T-helper 2 cell (primary cell): Measurements from ENCODE around the gene ALPG.
"Not testable (repeated sequence)": the region's sequence is repeated elsewhere in the genome, so short reads cannot be mapped to it uniquely, and the experiment has no call there.

Experiments
- DNase-seq, 5 experiments: peaks; one replicate each; pipeline versions ENCODE4 v3.0.0 to v3.0.0-alpha.2; 2012 to 2022

The ALPG gene

DNA sequence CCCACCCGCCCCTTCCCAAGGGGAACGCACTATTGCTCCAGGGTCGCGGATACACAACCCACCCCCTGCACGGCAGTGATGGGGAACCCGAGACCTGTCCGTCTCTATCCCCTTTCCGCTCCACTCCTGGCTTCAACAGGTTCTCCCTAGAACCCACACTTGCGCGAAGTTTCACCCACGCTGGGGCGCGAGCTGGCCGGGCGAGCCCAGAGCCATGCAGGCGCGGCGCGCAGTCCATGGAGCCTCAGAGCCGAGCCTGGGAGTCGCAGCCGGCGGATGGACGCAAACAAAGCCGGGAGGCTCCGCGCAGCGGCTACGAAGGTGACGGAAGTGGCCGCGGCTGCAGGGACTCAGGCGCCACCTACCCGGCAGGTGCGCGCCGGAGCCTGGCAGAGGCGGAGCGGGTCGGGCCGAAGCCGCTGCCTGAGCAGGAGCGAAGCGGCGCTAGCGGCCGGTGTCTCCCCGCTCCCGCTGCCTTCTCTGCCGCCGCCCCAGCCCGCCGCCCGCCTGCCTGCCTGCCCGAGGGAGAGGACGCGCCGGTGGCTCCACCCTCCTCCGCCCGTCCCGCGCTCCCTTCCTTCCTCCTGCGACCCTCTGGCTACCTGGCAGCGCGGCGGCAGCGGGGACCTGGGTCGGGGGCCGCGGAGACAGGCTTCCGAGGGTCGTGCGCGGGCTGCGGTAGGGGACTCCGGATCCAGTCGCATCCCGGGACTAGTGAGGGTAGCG, 14.0 kb downstream of the ALPG start:
- DNase-seq = peak in 1 of 5 experiments; percentile 44

DNA sequence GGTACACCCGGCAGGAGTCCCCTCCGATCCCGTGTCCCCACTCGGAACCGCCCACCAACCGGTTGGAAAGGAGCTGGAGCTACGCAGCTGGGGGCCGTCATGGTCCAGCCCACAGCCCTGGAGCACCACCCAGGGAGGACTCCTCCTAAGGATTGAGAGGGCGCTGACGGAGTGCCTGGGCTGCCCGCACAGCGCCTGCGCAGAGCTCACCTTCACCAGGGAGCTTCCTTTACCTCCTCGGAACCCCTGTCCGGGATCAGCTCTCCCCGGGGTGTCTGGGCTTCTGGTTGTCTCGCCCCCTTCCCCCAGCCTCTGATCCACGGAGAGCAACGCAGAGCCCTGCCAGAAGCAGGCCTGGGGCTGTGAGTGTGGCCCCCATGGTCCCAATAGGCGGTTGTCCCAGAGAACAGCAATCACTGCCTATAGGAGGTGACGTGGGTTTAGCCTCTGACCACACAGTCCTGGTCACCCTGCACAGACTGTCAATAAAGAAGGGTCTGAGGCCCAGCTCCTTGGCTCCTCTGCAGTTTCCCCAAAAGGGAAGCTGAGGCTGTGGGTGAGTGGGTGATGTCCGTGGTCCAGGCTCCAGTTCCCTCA, 14.6 kb downstream of the ALPG start:
- no peak for DNase-seq

DNA sequence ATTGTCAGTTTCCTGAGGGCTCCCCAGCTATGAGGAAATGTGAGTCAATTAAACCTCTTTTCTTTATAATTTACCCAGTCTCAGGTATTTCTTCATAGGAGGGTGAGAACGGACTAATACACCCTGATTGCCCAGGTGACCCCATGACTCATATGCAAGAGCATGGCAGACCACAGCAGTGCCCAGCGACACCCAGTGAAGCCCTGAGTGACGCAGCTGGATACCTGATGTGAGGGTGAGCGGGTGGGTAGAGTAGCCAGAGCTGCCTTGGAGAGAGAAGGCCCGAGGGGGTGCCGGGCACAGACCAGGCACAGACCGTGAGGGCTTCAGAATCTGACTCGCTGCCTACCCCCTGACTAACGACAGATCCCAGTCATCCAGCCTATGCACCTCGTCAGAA, 15.4 kb downstream of the ALPG start:
- DNase-seq = no peak

DNA sequence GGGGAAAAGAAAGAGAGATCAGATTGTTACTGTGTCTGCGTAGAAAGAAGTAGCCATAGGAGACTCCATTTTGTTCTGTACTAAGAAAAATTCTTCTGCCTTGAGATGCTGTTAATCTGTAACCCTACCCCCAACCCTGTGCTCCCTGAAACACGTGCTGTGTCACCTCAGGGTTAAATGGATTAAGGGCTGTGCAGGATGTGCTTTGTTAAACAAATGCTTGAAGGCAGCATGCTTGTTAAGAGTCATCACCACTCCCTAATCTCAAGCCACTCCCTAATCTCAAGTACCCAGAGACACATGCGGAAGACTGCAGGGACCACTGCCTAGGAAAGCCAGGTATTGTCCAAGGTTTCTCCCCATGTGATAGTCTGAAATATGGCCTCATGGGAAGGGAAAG, 16.4 kb downstream of the ALPG start:
- DNase-seq = not testable (repeated sequence)

GRCh38 chr2:232423407-232423806, 16.8 kb downstream of the ALPG start:
- not testable (repeated sequence) for DNase-seq

DNA sequence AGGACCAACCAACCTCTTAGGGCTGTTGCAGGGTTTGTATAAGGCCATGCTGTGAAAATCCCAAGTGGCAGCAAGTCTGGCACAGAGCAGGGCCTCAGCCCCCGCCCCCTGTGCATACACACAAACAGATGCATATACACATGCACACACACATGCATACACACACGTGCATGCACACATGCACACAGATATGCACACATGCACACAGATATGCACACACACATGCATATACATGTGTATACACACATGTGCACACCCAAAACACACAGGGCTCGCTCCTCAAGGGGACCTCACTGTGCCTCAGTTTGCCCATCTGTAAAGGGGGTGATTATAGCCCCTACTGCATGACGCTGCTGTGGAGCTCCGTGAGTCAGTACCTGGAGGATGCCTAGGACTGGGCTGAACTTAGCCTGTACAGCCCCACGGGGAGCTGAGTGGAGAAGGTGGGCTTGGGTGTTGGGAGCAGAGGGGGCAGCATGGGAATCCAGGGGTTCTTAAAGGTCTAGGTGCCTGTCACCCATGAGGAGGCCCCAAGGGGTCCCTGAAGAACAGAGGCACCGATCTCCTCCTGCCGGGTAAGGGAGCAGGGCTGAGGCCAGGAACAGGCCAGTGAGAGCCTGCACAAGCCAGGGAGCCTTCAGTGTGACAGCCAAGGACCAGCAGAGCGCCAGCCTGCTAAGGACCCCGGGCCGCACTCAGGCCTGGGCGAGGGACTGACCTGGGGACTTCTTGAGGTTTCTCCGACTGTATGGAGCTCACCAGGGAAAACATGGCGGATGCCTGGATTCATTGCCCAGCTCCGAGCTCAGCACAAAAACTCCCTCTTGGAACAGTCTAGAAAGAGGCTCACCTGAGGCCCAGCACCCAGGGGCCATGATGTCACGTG, 25.3 kb downstream of the ALPG start:
- no peak for DNase-seq

DNA sequence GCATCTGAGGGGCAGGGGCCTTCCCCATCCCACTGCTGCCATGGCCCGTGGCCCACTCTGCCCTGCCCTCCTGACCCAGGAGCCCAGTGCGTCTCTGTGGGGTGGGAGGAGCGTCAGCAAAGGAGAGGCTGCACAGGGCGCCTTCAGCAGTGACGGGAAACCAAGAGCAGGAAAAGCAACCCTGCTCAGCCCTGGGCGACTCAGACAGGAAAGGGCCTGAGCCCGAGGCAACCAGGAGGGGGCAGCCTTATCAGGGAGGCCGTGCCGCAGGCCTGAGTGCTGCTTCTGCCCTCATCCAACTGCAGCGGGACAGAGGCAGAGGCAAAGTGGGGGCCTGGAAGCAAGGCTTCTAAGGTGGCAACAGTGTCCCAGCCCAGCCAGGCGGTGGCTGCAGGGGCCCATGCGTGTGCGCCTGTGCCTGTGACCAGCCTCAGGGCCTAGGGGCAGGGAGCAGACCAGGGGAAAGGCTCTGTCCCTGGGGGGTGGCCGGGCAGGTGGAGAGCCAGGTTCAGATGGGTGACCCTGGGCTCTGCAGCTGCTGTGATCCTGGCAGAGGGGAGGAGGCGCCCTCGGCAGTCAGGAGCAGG, 26.0 kb downstream of the ALPG start:
- no peak for DNase-seq

DNA sequence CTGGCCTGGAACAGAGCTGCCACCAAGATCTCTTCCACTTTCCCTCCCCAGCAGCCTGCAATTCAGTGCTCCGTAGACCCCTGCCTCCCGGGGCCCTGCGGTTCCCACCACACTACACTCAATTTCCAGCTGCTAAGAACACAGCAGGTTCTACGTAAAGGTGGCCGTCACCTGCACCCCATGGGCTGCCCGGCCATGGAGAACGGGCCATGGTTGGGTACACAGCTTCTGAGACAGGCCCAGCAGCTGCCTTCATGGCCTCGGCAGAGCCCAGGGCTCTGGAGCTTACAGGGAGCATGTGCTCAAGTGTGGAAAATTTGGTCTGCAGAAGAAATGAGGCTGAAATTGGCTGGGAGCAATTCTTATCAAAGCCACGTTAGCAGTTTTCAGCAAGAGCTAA, 27.0 kb downstream of the ALPG start:
- DNase-seq = not testable (repeated sequence)

GRCh38 chr2:232434091-232434490, 27.4 kb downstream of the ALPG start:
- no peak for DNase-seq

DNA sequence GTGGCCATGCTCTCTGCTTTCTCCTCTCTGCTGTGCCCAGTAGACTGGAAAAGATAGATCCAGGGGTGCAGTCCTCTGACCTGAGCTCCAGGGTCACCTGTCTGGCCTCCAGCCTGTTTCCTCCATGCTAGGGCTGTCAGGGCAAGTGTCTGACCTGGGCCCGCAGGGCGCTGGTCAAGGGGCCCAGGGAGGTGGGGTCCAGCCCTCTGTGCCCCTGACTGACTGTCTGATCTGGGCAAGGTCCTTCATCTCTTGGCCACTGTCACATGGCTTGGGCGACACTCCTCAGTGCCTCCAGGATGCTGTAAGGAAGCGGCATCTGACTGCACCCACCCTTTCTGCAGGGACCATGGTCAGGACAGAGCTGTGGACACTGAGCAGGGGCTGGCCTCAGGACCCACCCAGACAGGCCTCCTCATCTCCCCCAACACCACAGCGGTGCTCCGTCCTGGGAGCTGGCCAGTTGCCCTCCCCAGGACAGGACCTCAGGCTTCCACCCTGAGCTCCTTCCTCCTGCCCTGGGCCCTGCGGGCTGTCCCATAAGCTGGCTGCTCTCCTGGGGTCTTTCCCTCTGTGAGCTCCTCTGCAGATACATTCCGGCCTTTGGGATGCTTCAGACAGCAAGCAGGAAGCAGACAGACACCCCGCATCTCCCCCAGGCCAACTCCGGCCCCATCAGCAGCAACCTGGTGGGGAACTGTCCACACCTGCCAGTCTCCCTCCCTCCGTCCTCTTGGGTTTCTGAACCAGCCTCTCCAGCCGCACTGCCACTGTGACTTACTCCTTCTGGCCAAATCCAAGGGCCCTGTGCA, 28.1 kb downstream of the ALPG start:
- no peak for DNase-seq

DNA sequence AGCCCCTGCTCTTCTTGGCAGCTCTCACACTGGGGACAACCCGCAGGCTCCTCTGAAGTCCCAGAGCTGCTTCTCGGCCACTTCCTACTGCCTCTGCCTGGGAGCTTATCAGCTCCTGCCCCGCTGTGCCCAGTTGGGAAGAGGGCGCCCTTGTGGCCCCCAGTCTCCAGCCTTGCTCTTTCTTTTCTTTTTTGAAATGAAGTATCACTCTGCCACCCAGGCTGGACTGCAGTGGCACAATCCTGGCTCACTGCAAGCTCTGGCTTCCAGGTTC, 28.7 kb downstream of the ALPG start:
- DNase-seq = no peak

GRCh38 chr2:232435805-232436204, 29.2 kb downstream of the ALPG start:
- no peak for DNase-seq

GRCh38 chr2:232436381-232437194, 29.9 kb downstream of the ALPG start:
- no peak for DNase-seq

GRCh38 chr2:232437195-232437571, 30.5 kb downstream of the ALPG start:
- DNase-seq = no peak

DNA sequence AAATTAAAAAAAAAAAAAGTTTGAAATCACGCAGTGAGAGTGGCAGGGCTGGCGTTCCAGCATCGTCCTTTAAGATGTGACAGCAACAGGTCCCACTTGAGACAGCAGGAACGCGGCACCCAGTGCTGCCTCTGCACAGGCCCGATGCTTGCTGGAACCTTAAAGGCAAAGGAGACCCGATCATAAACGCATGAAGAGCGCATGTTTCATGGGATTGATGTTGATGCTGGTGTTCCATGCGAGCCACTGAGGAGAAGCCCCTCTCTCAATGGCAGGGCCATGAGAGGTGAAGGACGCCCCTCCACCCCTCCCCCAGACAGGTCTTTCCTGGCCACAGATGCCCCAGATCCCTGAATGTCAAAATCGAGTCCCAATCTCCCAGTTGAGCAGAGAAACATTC, 31.4 kb downstream of the ALPG start:
- DNase-seq = no peak

GRCh38 chr2:232438951-232439757, 32.5 kb downstream of the ALPG start:
- DNase-seq = peak in 3 of 5 experiments; percentile 18 to 36 (median 29)

GRCh38 chr2:232439758-232440135, 33.1 kb downstream of the ALPG start:
- no peak for DNase-seq

- DNase-seq = peak; percentile 61 to 84 (median 74)
Measured at GRCh38 chr2:232440220-232441018, 33.8 kb downstream of the ALPG start.

DNA sequence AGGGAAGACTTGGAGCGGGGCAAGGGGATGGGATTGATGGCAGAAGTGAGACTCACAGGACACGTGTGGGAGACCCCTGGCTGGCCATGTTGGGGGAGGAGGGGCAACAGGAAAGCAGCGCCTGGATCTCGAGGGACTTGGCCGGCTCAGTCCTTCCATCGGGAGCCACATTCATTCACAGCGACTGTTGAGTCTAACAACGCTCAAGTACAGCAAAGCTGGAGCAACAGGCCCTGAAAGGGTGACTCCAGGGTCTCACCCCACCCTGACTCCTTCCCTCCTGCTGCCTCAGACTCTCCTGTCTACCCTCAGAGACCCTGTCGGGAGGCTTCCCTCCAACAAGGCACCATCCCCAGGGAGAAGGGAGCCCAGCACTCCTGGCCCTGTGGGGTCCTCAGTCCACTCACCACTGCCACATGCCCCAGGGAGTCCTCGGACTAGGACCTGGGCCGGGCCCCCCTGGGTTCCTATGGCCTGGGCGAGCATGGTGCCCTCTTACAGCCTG, 34.6 kb downstream of the ALPG start:
- DNase-seq = no peak

GRCh38 chr2:232441922-232442321, 35.3 kb downstream of the ALPG start:
- not testable (repeated sequence) for DNase-seq
